HEK293T (cell line): ENCODE results near the gene EFHC1.

ENCODE experiments used
- ARNT ChIP-seq: fragments of 450-650 bp; IDR thresholded peaks from 2 replicates; pipeline ENCODE4 v1.6.1; 2017; ENCODE audit warnings: mild to moderate bottlenecking
- BHLHE40 ChIP-seq: fragments of 450-650 bp; IDR thresholded peaks from 2 replicates; pipeline ENCODE4 v1.6.1; 2016; ENCODE audit warnings: mild to moderate bottlenecking, moderate library complexity, borderline replicate concordance
- CTBP1 ChIP-seq: fragments of 450-650 bp; IDR thresholded peaks from 2 replicates; pipeline ENCODE4 v1.6.1; 2016; ENCODE audit warnings: borderline replicate concordance
- ELF4 ChIP-seq: fragments of 450-650 bp; IDR thresholded peaks from 2 replicates; pipeline ENCODE4 v1.6.1; 2017; ENCODE audit warnings: antibody characterized with exemption
- FOXA1 ChIP-seq: fragments of 450-650 bp; IDR thresholded peaks from 2 replicates; pipeline ENCODE4 v1.6.1; 2016; ENCODE audit warnings: mild to moderate bottlenecking
- FOXK2 ChIP-seq: fragments of 450-650 bp; IDR thresholded peaks from 2 replicates; pipeline ENCODE4 v1.6.1; 2016; ENCODE audit warnings: mild to moderate bottlenecking
- FOXM1 ChIP-seq: fragments of 450-650 bp; IDR thresholded peaks from 2 replicates; pipeline ENCODE4 v1.6.1; 2017; ENCODE audit warnings: mild to moderate bottlenecking, borderline replicate concordance
- LEF1 ChIP-seq: fragments of 450-650 bp; IDR thresholded peaks from 2 replicates; pipeline ENCODE4 v1.6.1; 2017; ENCODE audit warnings: mild to moderate bottlenecking, borderline replicate concordance
- NFRKB ChIP-seq: fragments of 450-650 bp; IDR thresholded peaks from 2 replicates; pipeline ENCODE4 v1.6.1; 2016; ENCODE audit warnings: mild to moderate bottlenecking, moderate library complexity
- SP1 ChIP-seq: fragments of 450-650 bp; IDR thresholded peaks from 2 replicates; pipeline ENCODE4 v1.6.1; 2017
- SUZ12 ChIP-seq: fragments of 450-650 bp; IDR thresholded peaks from 2 replicates; pipeline ENCODE4 v1.6.1; 2016; ENCODE audit warnings: mild to moderate bottlenecking
- ZNF384 ChIP-seq: fragments of 450-650 bp; IDR thresholded peaks from 2 replicates; pipeline ENCODE4 v1.6.1; 2016
- TF ChIP-seq, protein P1 (sequence below): fragments of 450-650 bp; IDR thresholded peaks from 2 replicates; pipeline ENCODE4 v1.6.1; 2016

DNA sequence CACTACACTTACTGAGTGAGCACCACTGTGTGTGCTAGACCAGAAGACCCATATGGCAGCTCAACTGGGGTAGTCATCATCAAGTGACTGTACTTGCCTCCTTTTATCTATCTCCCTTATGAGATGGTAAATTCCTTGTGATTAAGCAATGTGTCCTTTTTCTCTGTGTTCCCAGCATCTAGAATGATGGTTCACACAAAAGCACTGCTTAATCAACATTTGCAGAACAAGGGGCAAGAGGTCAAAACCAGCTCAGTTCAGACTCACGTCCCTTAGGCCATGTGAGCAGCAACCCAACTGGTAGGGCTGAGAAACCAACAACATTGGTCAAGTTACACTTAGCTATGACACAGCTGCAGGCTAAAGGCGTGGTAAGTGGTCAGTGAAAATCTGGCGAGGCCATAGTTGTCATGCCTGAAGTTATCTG lies 146.7 kb downstream of the EFHC1 start:
- no peak for TF ChIP-seq SP1
- no peak for TF ChIP-seq CTBP1
- no peak for TF ChIP-seq ARNT
- no peak for TF ChIP-seq FOXA1
- TF ChIP-seq FOXK2 = no peak
- no peak for TF ChIP-seq NFRKB
- no peak for TF ChIP-seq ZNF384
- TF ChIP-seq FOXM1 = no peak
- no peak for TF ChIP-seq LEF1
- no peak for TF ChIP-seq BHLHE40
- TF ChIP-seq, protein P1, sequence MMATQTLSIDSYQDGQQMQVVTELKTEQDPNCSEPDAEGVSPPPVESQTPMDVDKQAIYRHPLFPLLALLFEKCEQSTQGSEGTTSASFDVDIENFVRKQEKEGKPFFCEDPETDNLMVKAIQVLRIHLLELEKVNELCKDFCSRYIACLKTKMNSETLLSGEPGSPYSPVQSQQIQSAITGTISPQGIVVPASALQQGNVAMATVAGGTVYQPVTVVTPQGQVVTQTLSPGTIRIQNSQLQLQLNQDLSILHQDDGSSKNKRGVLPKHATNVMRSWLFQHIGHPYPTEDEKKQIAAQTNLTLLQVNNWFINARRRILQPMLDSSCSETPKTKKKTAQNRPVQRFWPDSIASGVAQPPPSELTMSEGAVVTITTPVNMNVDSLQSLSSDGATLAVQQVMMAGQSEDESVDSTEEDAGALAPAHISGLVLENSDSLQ = no peak
- TF ChIP-seq ELF4 = no peak
- no peak for TF ChIP-seq SUZ12
